WTC11 (cell line): Measurements from ENCODE around the gene RGP1. TPM values are rescaled to one million over a fixed set of nuclear protein-coding genes. Genes with fewer than 3 reads are reported as not detected.

Experiments
- ATAC-seq: fragments of 200-7000 bp; cut with Tn5 transposase; 2 replicates; pipeline ENCODE4 v1.10.0; 2021; ENCODE audit warnings: mild to moderate bottlenecking, moderate library complexity
- CTCF ChIA-PET: fragments of 300-600 bp; sonication (Branson Sonifier 250); formaldehyde crosslinking; loops from one replicate; lab custom pipeline; 2021; ENCODE audit warnings: antibody characterized with exemption; lab: Charles Lee
- POLR2A ChIA-PET: fragments of 350-600 bp; sonication (Branson Sonifier 250); formaldehyde crosslinking; loops from one replicate; lab custom pipeline; 2021; ENCODE audit warnings: antibody characterized with exemption; lab: Charles Lee
- DNase-seq: peaks from one replicate; pipeline ENCODE4 v3.0.0; 2021; ENCODE audit warnings: low spot score
- H3K27ac Mint-ChIP-seq: 2 replicates; pipeline ENCODE4 v1.8.0; 2021; ENCODE audit warnings: mixed read lengths
- H3K27me3 Mint-ChIP-seq: 2 replicates; pipeline ENCODE4 v1.8.0; 2021; ENCODE audit warnings: low read depth, mild to moderate bottlenecking, moderate library complexity, mixed read lengths
- H3K36me3 Mint-ChIP-seq: 2 replicates; pipeline ENCODE4 v1.8.0; 2021; ENCODE audit warnings: mixed read lengths
- H3K4me1 Mint-ChIP-seq: 2 replicates; pipeline ENCODE4 v1.8.0; 2022; ENCODE audit warnings: mixed read lengths
- H3K4me3 Mint-ChIP-seq: 2 replicates; pipeline ENCODE4 v1.8.0; 2021; ENCODE audit warnings: mild to moderate bottlenecking, moderate library complexity, mixed read lengths
- H3K9me3 Mint-ChIP-seq: 2 replicates; pipeline ENCODE4 v1.8.0; 2021; ENCODE audit warnings: mixed read lengths
- ATF1 ChIP-seq: sonication (generic); formaldehyde crosslinking; IDR thresholded peaks from 2 replicates; pipeline ENCODE4 v1.8.1; 2023; ENCODE audit warnings: mild to moderate bottlenecking, moderate library complexity, missing genetic modification reagents
- CBFB ChIP-seq: sonication (generic); formaldehyde crosslinking; IDR thresholded peaks from 2 replicates; pipeline ENCODE4 v1.8.1; 2022; ENCODE audit warnings: mild to moderate bottlenecking, low read depth, missing genetic modification reagents
- ELF4 ChIP-seq: sonication (generic); formaldehyde crosslinking; IDR thresholded peaks from 2 replicates; pipeline ENCODE4 v1.8.1; 2022; ENCODE audit warnings: low read depth, mild to moderate bottlenecking, moderate library complexity, missing genetic modification reagents
- EMX1 ChIP-seq: fragments of 250-450 bp; sonication (Bioruptor Pico); IDR thresholded peaks from 2 replicates; pipeline ENCODE4 v1.8.0; 2021; ENCODE audit warnings: mild to moderate bottlenecking
- FOXJ3 ChIP-seq: sonication (generic); formaldehyde crosslinking; IDR thresholded peaks from 2 replicates; pipeline ENCODE4 v1.9.0; 2021; ENCODE audit warnings: missing genetic modification reagents, mild to moderate bottlenecking, borderline replicate concordance
- FOXP1 ChIP-seq: sonication (generic); formaldehyde crosslinking; IDR thresholded peaks from 2 replicates; pipeline ENCODE4 v1.8.0; 2022; ENCODE audit warnings: missing genetic modification reagents, mild to moderate bottlenecking, moderate library complexity, borderline replicate concordance
- GABPB1 ChIP-seq: sonication (generic); formaldehyde crosslinking; IDR thresholded peaks from 2 replicates; pipeline ENCODE4 v1.8.1; 2023; ENCODE audit warnings: mild to moderate bottlenecking, missing genetic modification reagents
- GTF2I ChIP-seq: fragments of 250-450 bp; sonication (Bioruptor Pico); conservative IDR thresholded peaks from 2 replicates; pipeline ENCODE4 v1.4.0; 2021; ENCODE audit warnings: mild to moderate bottlenecking
- JAZF1 ChIP-seq: fragments of 250-450 bp; sonication (Bioruptor Pico); IDR thresholded peaks from 2 replicates; pipeline ENCODE4 v1.9.0; 2021; ENCODE audit warnings: moderate library complexity, mild to moderate bottlenecking, inconsistent platforms
- MYBL2 ChIP-seq: sonication (generic); formaldehyde crosslinking; IDR thresholded peaks from 2 replicates; pipeline ENCODE4 v1.8.1; 2023; ENCODE audit warnings: mild to moderate bottlenecking, moderate library complexity, missing genetic modification reagents
- NFATC4 ChIP-seq: fragments of 250-450 bp; sonication (Bioruptor Pico); IDR thresholded peaks from 2 replicates; pipeline ENCODE4 v1.9.0; 2021; ENCODE audit warnings: mild to moderate bottlenecking
- NFYB ChIP-seq: sonication (generic); formaldehyde crosslinking; conservative IDR thresholded peaks from 2 replicates; pipeline ENCODE4 v1.8.0; 2022; ENCODE audit warnings: low read depth, missing genetic modification reagents
- NR1H2 ChIP-seq: sonication (generic); formaldehyde crosslinking; IDR thresholded peaks from 2 replicates; pipeline ENCODE4 v1.9.0; 2021; ENCODE audit warnings: mild to moderate bottlenecking, moderate library complexity, missing genetic modification reagents
- NR2C2 ChIP-seq: sonication (generic); formaldehyde crosslinking; IDR thresholded peaks from 2 replicates; pipeline ENCODE4 v1.8.0; 2022; ENCODE audit warnings: mild to moderate bottlenecking, missing genetic modification reagents
- OVOL2 ChIP-seq: fragments of 250-450 bp; sonication (Bioruptor Pico); IDR thresholded peaks from 2 replicates; pipeline ENCODE4 v1.9.0; 2021; ENCODE audit warnings: mild to moderate bottlenecking, borderline replicate concordance
- SMAD3 ChIP-seq: sonication (generic); formaldehyde crosslinking; IDR thresholded peaks from 2 replicates; pipeline ENCODE4 v1.8.0; 2022; ENCODE audit warnings: missing genetic modification reagents, mild to moderate bottlenecking, borderline replicate concordance
- SMAD4 ChIP-seq: sonication (generic); formaldehyde crosslinking; IDR thresholded peaks from 2 replicates; pipeline ENCODE4 v1.8.0; 2022; ENCODE audit warnings: mild to moderate bottlenecking, missing genetic modification reagents
- TEAD1 ChIP-seq: sonication (generic); formaldehyde crosslinking; IDR thresholded peaks from 2 replicates; pipeline ENCODE4 v1.8.0; 2022; ENCODE audit warnings: mild to moderate bottlenecking, missing genetic modification reagents
- TEAD4 ChIP-seq: sonication (generic); formaldehyde crosslinking; IDR thresholded peaks from 2 replicates; pipeline ENCODE4 v1.8.0; 2022; ENCODE audit warnings: mild to moderate bottlenecking, missing genetic modification reagents
- TP53 ChIP-seq: sonication (generic); formaldehyde crosslinking; IDR thresholded peaks from 2 replicates; pipeline ENCODE4 v1.8.1; 2023; ENCODE audit warnings: mild to moderate bottlenecking, missing genetic modification reagents
- ZNF121 ChIP-seq: sonication (generic); formaldehyde crosslinking; IDR thresholded peaks from 2 replicates; pipeline ENCODE4 v1.8.0; 2023; ENCODE audit warnings: missing genetic modification reagents
- ZNF232 ChIP-seq: sonication (generic); formaldehyde crosslinking; IDR thresholded peaks from 2 replicates; pipeline ENCODE4 v1.8.0; 2022; ENCODE audit warnings: mild to moderate bottlenecking, missing genetic modification reagents
- ZNF317 ChIP-seq: sonication (generic); formaldehyde crosslinking; IDR thresholded peaks from 2 replicates; pipeline ENCODE4 v1.8.1; 2023; ENCODE audit warnings: low read depth, mild to moderate bottlenecking, moderate library complexity, missing genetic modification reagents, borderline replicate concordance
- ZNF396 ChIP-seq: fragments of 250-450 bp; sonication (Bioruptor Pico); IDR thresholded peaks from 2 replicates; pipeline ENCODE4 v1.8.0; 2021; ENCODE audit warnings: mild to moderate bottlenecking, moderate library complexity, borderline replicate concordance
- total RNA-seq: library from RNA; stranded (reverse); gene quantifications from 3 replicates; pipeline ENCODE4 v1.2.3, GENCODE V29; 2021
- TF ChIP-seq, protein P1 (sequence below): sonication (generic); formaldehyde crosslinking; IDR thresholded peaks from 2 replicates; pipeline ENCODE4 v1.8.1; 2022; ENCODE audit warnings: low read depth, mild to moderate bottlenecking, moderate library complexity, missing genetic modification reagents, borderline replicate concordance
- TF ChIP-seq, protein P2 (sequence below): fragments of 250-450 bp; sonication (Bioruptor Pico); IDR thresholded peaks from 2 replicates; pipeline ENCODE4 v1.9.0; 2021; ENCODE audit warnings: mild to moderate bottlenecking
- TF ChIP-seq, protein P3 (sequence below): fragments of 250-450 bp; sonication (Bioruptor Pico); IDR thresholded peaks from 2 replicates; pipeline ENCODE4 v1.8.0; 2021; ENCODE audit warnings: mild to moderate bottlenecking
- TF ChIP-seq, protein P4 (sequence below): fragments of 250-450 bp; sonication (Bioruptor Pico); IDR thresholded peaks from 2 replicates; pipeline ENCODE4 v1.9.0; 2021; ENCODE audit warnings: moderate library complexity, mild to moderate bottlenecking, inconsistent platforms, borderline replicate concordance
- TF ChIP-seq, protein P5 (sequence below): sonication (generic); formaldehyde crosslinking; IDR thresholded peaks from 2 replicates; pipeline ENCODE4 v1.8.1; 2022; ENCODE audit warnings: mild to moderate bottlenecking, missing genetic modification reagents, moderate library complexity, borderline replicate concordance
- TF ChIP-seq, protein P6 (sequence below): sonication (generic); formaldehyde crosslinking; IDR thresholded peaks from 2 replicates; pipeline ENCODE4 v1.8.0; 2022; ENCODE audit warnings: mild to moderate bottlenecking, missing genetic modification reagents
- TF ChIP-seq, protein P7 (sequence below): sonication (generic); formaldehyde crosslinking; IDR thresholded peaks from 2 replicates; pipeline ENCODE4 v1.8.1; 2022; ENCODE audit warnings: low read depth, missing genetic modification reagents, borderline replicate concordance

The RGP1 gene
- total RNA-seq, 1 experiment from 2014 or later, result 30.0 TPM

DNA sequence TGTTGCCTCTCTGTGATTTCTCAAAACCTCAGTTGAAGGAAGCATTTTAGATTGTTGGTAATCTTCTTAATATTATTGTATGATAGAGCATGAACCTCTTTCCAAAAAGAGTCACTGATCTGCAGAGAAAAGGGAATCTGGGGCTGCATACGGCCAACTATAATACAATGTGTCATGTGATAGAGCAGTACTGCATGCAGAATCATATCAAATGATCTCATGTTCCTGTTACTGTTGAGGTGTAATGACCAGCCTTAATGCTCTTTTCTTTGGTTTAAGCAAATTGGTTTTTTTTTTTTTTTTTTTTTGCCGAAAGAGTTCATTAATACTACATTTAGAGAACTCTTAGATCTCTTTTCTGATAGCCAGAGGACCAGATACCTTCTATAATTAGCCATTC, 17.9 kb downstream of the RGP1 start:
- CTCF ChIA-PET, result interaction anchor here (1.1 kb wide), 1 partner anchor 70 kb away, joined by 3 read pairs; no protein-coding TSS in a partner anchor
- H3K27me3 Mint-ChIP-seq, result no peaks in the 10 kb centered on the region
- H3K9me3 Mint-ChIP-seq, result no peaks in the 10 kb centered on the region
- H3K4me3 Mint-ChIP-seq, result no peak overlapping the region
- no peaks in the 10 kb centered on the region for H3K36me3 Mint-ChIP-seq
- POLR2A ChIA-PET, result no interaction called here
- ATAC-seq, result no peak
- DNase-seq, result no peak
- TF ChIP-seq FOXJ3 (CRISPR knock-in tag), result no peak
- no peak for TF ChIP-seq GTF2I (CRISPR knock-in tag)
- TF ChIP-seq, protein P1, sequence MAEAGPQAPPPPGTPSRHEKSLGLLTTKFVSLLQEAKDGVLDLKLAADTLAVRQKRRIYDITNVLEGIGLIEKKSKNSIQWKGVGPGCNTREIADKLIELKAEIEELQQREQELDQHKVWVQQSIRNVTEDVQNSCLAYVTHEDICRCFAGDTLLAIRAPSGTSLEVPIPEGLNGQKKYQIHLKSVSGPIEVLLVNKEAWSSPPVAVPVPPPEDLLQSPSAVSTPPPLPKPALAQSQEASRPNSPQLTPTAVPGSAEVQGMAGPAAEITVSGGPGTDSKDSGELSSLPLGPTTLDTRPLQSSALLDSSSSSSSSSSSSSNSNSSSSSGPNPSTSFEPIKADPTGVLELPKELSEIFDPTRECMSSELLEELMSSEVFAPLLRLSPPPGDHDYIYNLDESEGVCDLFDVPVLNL (CRISPR knock-in tag), result no peak
- no peak for TF ChIP-seq JAZF1 (CRISPR knock-in tag)
- no peak for TF ChIP-seq FOXP1 (CRISPR knock-in tag)
- TF ChIP-seq, protein P2, sequence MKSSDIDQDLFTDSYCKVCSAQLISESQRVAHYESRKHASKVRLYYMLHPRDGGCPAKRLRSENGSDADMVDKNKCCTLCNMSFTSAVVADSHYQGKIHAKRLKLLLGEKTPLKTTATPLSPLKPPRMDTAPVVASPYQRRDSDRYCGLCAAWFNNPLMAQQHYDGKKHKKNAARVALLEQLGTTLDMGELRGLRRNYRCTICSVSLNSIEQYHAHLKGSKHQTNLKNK (CRISPR knock-in tag), result no peak
- TF ChIP-seq NFYB (CRISPR knock-in tag), result no peak
- no peak for TF ChIP-seq GABPB1 (CRISPR knock-in tag)
- no peak for TF ChIP-seq CBFB (CRISPR knock-in tag)
- no peak for TF ChIP-seq ZNF121
- no peak for TF ChIP-seq ELF4
- TF ChIP-seq, protein P3, sequence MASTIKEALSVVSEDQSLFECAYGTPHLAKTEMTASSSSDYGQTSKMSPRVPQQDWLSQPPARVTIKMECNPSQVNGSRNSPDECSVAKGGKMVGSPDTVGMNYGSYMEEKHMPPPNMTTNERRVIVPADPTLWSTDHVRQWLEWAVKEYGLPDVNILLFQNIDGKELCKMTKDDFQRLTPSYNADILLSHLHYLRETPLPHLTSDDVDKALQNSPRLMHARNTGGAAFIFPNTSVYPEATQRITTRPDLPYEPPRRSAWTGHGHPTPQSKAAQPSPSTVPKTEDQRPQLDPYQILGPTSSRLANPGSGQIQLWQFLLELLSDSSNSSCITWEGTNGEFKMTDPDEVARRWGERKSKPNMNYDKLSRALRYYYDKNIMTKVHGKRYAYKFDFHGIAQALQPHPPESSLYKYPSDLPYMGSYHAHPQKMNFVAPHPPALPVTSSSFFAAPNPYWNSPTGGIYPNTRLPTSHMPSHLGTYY, result no peak
- no peak for TF ChIP-seq NR1H2 (CRISPR knock-in tag)
- TF ChIP-seq TP53, result no peak
- TF ChIP-seq ZNF396, result no peak
- TF ChIP-seq NR2C2 (CRISPR knock-in tag), result no peak
- TF ChIP-seq EMX1 (CRISPR knock-in tag), result no peak
- no peak for TF ChIP-seq ATF1 (CRISPR knock-in tag)
- H3K27ac Mint-ChIP-seq, result no peak overlapping the region
- peaks cover 9% of the 10 kb centered on the region for H3K4me1 Mint-ChIP-seq

DNA sequence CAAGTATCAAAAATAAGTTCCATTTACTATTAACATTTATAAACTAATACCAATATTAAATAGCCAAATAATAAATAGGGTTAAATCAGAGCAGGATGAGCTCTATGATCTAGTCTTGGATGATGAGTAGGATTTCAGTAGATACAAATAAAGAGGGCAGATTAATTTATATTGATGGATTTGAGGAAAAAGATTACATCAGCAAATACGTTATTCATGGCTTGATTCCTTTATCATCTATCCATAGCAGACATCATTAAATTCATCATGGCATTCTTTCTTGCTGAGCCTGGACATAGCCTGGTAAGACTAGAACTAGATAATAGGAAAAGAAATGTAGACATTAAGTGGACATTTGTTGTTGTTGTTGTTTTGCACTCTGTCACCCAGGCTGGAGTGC, 18.4 kb downstream of the RGP1 start:
- POLR2A ChIA-PET, result no interaction called here
- Mint-ChIP-seq H3K27me3 (no peaks in the 10 kb centered on the region), H3K4me1 (peaks cover 5% of the 10 kb centered on the region; the same call in 1 of the 2 replicates), H3K9me3 (no peaks in the 10 kb centered on the region), H3K4me3 (no peak overlapping the region), H3K36me3 (no peaks in the 10 kb centered on the region), H3K27ac (no peak overlapping the region)
- no peak for ATAC-seq
- CTCF ChIA-PET, result interaction anchor here (0.7 to 1.8 kb wide), 3 partner anchors 9 to 71 kb away, joined by 3 to 8 read pairs (median 4); no protein-coding TSS in a partner anchor
- DNase-seq, result no peak
- TF ChIP-seq, protein P4, sequence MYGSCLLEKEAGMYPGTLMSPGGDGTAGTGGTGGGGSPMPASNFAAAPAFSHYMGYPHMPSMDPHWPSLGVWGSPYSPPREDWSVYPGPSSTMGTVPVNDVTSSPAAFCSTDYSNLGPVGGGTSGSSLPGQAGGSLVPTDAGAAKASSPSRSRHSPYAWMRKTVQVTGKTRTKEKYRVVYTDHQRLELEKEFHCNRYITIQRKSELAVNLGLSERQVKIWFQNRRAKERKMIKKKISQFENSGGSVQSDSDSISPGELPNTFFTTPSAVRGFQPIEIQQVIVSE (CRISPR knock-in tag), result no peak
- TF ChIP-seq SMAD3 (CRISPR knock-in tag) (no peak), TEAD1 (CRISPR knock-in tag) (no peak), GTF2I (CRISPR knock-in tag) (no peak), MYBL2 (CRISPR knock-in tag) (no peak), ZNF232 (CRISPR knock-in tag) (no peak), OVOL2 (no peak), TEAD4 (CRISPR knock-in tag) (no peak), ELF4 (no peak), SMAD4 (CRISPR knock-in tag) (no peak), FOXP1 (CRISPR knock-in tag) (no peak), ZNF121 (no peak), ZNF317 (CRISPR knock-in tag) (no peak), ZNF396 (no peak), NFATC4 (CRISPR knock-in tag) (no peak)
- TF ChIP-seq, protein P5, sequence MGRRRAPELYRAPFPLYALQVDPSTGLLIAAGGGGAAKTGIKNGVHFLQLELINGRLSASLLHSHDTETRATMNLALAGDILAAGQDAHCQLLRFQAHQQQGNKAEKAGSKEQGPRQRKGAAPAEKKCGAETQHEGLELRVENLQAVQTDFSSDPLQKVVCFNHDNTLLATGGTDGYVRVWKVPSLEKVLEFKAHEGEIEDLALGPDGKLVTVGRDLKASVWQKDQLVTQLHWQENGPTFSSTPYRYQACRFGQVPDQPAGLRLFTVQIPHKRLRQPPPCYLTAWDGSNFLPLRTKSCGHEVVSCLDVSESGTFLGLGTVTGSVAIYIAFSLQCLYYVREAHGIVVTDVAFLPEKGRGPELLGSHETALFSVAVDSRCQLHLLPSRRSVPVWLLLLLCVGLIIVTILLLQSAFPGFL (CRISPR knock-in tag), result no peak
- TF ChIP-seq, protein P6, sequence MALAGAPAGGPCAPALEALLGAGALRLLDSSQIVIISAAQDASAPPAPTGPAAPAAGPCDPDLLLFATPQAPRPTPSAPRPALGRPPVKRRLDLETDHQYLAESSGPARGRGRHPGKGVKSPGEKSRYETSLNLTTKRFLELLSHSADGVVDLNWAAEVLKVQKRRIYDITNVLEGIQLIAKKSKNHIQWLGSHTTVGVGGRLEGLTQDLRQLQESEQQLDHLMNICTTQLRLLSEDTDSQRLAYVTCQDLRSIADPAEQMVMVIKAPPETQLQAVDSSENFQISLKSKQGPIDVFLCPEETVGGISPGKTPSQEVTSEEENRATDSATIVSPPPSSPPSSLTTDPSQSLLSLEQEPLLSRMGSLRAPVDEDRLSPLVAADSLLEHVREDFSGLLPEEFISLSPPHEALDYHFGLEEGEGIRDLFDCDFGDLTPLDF (CRISPR knock-in tag), result no peak
- TF ChIP-seq, protein P7, sequence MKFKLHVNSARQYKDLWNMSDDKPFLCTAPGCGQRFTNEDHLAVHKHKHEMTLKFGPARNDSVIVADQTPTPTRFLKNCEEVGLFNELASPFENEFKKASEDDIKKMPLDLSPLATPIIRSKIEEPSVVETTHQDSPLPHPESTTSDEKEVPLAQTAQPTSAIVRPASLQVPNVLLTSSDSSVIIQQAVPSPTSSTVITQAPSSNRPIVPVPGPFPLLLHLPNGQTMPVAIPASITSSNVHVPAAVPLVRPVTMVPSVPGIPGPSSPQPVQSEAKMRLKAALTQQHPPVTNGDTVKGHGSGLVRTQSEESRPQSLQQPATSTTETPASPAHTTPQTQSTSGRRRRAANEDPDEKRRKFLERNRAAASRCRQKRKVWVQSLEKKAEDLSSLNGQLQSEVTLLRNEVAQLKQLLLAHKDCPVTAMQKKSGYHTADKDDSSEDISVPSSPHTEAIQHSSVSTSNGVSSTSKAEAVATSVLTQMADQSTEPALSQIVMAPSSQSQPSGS (CRISPR knock-in tag), result no peak
